SK-N-SH treated with all-trans-retinoic acid at 6 μM for 48 hours (cell line): Measurements from ENCODE around the gene ISL1.

Experiments
- CREB5 ChIP-seq: fragments of 250-450 bp; sonication (Bioruptor Pico); IDR thresholded peaks from 2 replicates; pipeline ENCODE4 v1.5.1; 2020; ENCODE audit warnings: low read depth, mild to moderate bottlenecking, moderate library complexity
- CSDC2 ChIP-seq: fragments of 250-450 bp; sonication (Bioruptor Pico); IDR thresholded peaks from 2 replicates; pipeline ENCODE4 v1.5.0; 2020; ENCODE audit warnings: mild to moderate bottlenecking, moderate library complexity
- GLIS3 ChIP-seq: fragments of 250-450 bp; sonication (Bioruptor Pico); IDR thresholded peaks from 2 replicates; pipeline ENCODE4 v1.5.0; 2020; ENCODE audit warnings: mild to moderate bottlenecking, moderate library complexity
- ISL1 ChIP-seq: fragments of 250-450 bp; sonication (Bioruptor Pico); IDR thresholded peaks from 2 replicates; pipeline ENCODE4 v2.1.2; 2022; ENCODE audit warnings: mild to moderate bottlenecking, moderate library complexity
- OSR1 ChIP-seq: fragments of 250-450 bp; sonication (Bioruptor Pico); IDR thresholded peaks from 2 replicates; pipeline ENCODE4 v1.8.0; 2022; ENCODE audit warnings: moderate library complexity, mild to moderate bottlenecking, inconsistent platforms
- PATZ1 ChIP-seq: fragments of 250-450 bp; sonication (Bioruptor Pico); IDR thresholded peaks from 2 replicates; pipeline ENCODE4 v1.8.0; 2020; ENCODE audit warnings: mild to moderate bottlenecking, moderate library complexity, borderline replicate concordance
- RARB ChIP-seq: fragments of 250-450 bp; sonication (Bioruptor Pico); IDR thresholded peaks from 2 replicates; pipeline ENCODE4 v1.8.0; 2021; ENCODE audit warnings: mild to moderate bottlenecking, moderate library complexity
- TCF4 ChIP-seq: fragments of 250-450 bp; sonication (Bioruptor Pico); IDR thresholded peaks from 2 replicates; pipeline ENCODE4 v1.8.0; 2021; ENCODE audit warnings: mild to moderate bottlenecking, moderate library complexity, borderline replicate concordance
- ZFP30 ChIP-seq: fragments of 450-650 bp; formaldehyde crosslinking; IDR thresholded peaks from 2 replicates; pipeline ENCODE4 v1.5.0; 2022; ENCODE audit warnings: mild to moderate bottlenecking, moderate library complexity
- ZNF565 ChIP-seq: fragments of 450-650 bp; formaldehyde crosslinking; conservative IDR thresholded peaks from 2 replicates; pipeline ENCODE4 v1.5.0; 2020; ENCODE audit warnings: low read depth, mild to moderate bottlenecking, moderate library complexity
- TF ChIP-seq, protein P1 (sequence below): fragments of 250-450 bp; sonication (Bioruptor Pico); IDR thresholded peaks from 2 replicates; pipeline ENCODE4 v1.5.0; 2020; ENCODE audit warnings: mild to moderate bottlenecking, moderate library complexity

DNA sequence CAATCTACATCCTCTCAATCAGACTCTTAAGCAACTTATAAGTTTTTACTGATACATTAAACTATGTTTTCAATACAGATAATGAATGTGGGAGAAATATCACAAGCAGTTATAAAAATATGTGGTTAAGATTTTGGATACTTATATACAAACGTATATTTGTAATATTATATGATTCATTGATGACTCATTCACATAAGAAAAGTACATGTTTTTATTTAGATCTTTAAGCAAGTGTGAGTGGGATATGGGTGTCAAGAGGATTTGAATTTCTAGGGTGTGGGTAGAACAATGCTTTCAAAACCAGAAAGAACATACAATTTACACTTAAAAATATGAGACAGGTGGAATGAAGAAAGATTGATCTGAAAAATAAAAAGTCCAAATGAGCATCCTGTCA lies 36.1 kb upstream of the ISL1 start:
- no peak for TF ChIP-seq TCF4 (CRISPR knock-in tag)
- no peak for TF ChIP-seq ZNF565 (CRISPR knock-in tag)
- TF ChIP-seq RARB (CRISPR knock-in tag) = no peak
- no peak for TF ChIP-seq CSDC2 (CRISPR knock-in tag)
- TF ChIP-seq CREB5 (CRISPR knock-in tag) = no peak
- no peak for TF ChIP-seq PATZ1 (CRISPR knock-in tag)
- no peak for TF ChIP-seq ISL1 (CRISPR knock-in tag)
- TF ChIP-seq, protein P1, sequence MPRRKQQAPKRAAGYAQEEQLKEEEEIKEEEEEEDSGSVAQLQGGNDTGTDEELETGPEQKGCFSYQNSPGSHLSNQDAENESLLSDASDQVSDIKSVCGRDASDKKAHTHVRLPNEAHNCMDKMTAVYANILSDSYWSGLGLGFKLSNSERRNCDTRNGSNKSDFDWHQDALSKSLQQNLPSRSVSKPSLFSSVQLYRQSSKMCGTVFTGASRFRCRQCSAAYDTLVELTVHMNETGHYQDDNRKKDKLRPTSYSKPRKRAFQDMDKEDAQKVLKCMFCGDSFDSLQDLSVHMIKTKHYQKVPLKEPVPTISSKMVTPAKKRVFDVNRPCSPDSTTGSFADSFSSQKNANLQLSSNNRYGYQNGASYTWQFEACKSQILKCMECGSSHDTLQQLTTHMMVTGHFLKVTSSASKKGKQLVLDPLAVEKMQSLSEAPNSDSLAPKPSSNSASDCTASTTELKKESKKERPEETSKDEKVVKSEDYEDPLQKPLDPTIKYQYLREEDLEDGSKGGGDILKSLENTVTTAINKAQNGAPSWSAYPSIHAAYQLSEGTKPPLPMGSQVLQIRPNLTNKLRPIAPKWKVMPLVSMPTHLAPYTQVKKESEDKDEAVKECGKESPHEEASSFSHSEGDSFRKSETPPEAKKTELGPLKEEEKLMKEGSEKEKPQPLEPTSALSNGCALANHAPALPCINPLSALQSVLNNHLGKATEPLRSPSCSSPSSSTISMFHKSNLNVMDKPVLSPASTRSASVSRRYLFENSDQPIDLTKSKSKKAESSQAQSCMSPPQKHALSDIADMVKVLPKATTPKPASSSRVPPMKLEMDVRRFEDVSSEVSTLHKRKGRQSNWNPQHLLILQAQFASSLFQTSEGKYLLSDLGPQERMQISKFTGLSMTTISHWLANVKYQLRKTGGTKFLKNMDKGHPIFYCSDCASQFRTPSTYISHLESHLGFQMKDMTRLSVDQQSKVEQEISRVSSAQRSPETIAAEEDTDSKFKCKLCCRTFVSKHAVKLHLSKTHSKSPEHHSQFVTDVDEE (CRISPR knock-in tag) = no peak
- no peak for TF ChIP-seq ZFP30 (CRISPR knock-in tag)
- TF ChIP-seq GLIS3 (CRISPR knock-in tag) = no peak
- TF ChIP-seq OSR1 (CRISPR knock-in tag) = no peak
